Mesothelial cell of epicardium (in vitro differentiated cells): ENCODE data around the gene SURF2. TPM values are rescaled to one million over a fixed set of nuclear protein-coding genes. Genes with fewer than 3 reads are reported as not detected.

ENCODE experiments used
- DNase-seq, 2 experiments: peaks; one replicate each; pipeline ENCODE4 v3.0.0; 2021; ENCODE audit warnings: low spot score in 2 of 2; ENCODE audit not compliant: unreplicated experiment in 2 of 2
- H3K27ac Mint-ChIP-seq: 2 replicates; pipeline ENCODE4 v1.8.0; 2021; ENCODE audit warnings: mixed read lengths
- H3K27me3 Mint-ChIP-seq: 2 replicates; pipeline ENCODE4 v1.8.0; 2021; ENCODE audit warnings: low read depth, mixed read lengths
- H3K36me3 Mint-ChIP-seq: 2 replicates; pipeline ENCODE4 v1.8.0; 2021; ENCODE audit warnings: mixed read lengths
- H3K4me1 Mint-ChIP-seq: 2 replicates; pipeline ENCODE4 v1.8.0; 2021; ENCODE audit warnings: mixed read lengths
- H3K4me3 Mint-ChIP-seq: 2 replicates; pipeline ENCODE4 v1.8.0; 2021; ENCODE audit warnings: mild to moderate bottlenecking, moderate library complexity, mixed read lengths
- H3K9me3 Mint-ChIP-seq: 2 replicates; pipeline ENCODE4 v1.8.0; 2021; ENCODE audit warnings: mixed read lengths
- CTCF ChIP-seq: fragments of 200-600 bp; sonication (generic); IDR thresholded peaks from one replicate; pipeline ENCODE4 v1.5.0; 2021; ENCODE audit warnings: antibody characterized with exemption; ENCODE audit not compliant: unreplicated experiment
- total RNA-seq: library from RNA; stranded (reverse); gene quantifications from 3 replicates; pipeline ENCODE4 v1.2.1, GENCODE V29; 2021

Gene SURF2
- total RNA-seq, 1 donor from 2014 or later, result 12.1 TPM

GRCh38 chr9:133368249-133368881 is 12.0 kb downstream of the SURF2 start:
- Mint-ChIP-seq H3K9me3 (no peaks in the 10 kb centered on the region), H3K27ac (no peak overlapping the region), H3K4me1 (peaks cover 11% of the 10 kb centered on the region), H3K27me3 (no peaks in the 10 kb centered on the region), H3K4me3 (no peak overlapping the region), H3K36me3 (peaks cover 14% of the 10 kb centered on the region)
- no peak for TF ChIP-seq CTCF
- no peak for DNase-seq

- DNase-seq, result no peak
- no peak overlapping the region for H3K27ac Mint-ChIP-seq
- H3K9me3 Mint-ChIP-seq, result no peaks in the 10 kb centered on the region
- H3K4me1 Mint-ChIP-seq, result peaks cover 16% of the 10 kb centered on the region
- TF ChIP-seq CTCF, result no peak
- H3K27me3 Mint-ChIP-seq, result no peaks in the 10 kb centered on the region
- peaks cover 6% of the 10 kb centered on the region for H3K36me3 Mint-ChIP-seq
- H3K4me3 Mint-ChIP-seq, result no peak overlapping the region
Observed at GRCh38 chr9:133369422-133369821, 13.1 kb downstream of the SURF2 start.

GRCh38 chr9:133369933-133370332 is 13.6 kb downstream of the SURF2 start:
- H3K36me3 Mint-ChIP-seq, result peaks cover 6% of the 10 kb centered on the region
- peaks cover 21% of the 10 kb centered on the region for H3K4me1 Mint-ChIP-seq
- H3K9me3 Mint-ChIP-seq, result no peaks in the 10 kb centered on the region
- TF ChIP-seq CTCF, result no peak
- no peak overlapping the region for H3K27ac Mint-ChIP-seq
- no peak overlapping the region for H3K4me3 Mint-ChIP-seq
- H3K27me3 Mint-ChIP-seq, result no peaks in the 10 kb centered on the region
- DNase-seq, result no peak

- Mint-ChIP-seq H3K4me1 (peaks cover 23% of the 10 kb centered on the region), H3K4me3 (no peak overlapping the region), H3K9me3 (no peaks in the 10 kb centered on the region), H3K27ac (no peak overlapping the region), H3K27me3 (no peaks in the 10 kb centered on the region), H3K36me3 (peaks cover 2% of the 10 kb centered on the region)
- TF ChIP-seq CTCF, result no peak
- DNase-seq, result no peak
Observed at GRCh38 chr9:133370685-133371084, 14.3 kb downstream of the SURF2 start.

GRCh38 chr9:133371261-133371711 is 14.9 kb downstream of the SURF2 start:
- Mint-ChIP-seq H3K9me3 (no peaks in the 10 kb centered on the region), H3K4me3 (no peak overlapping the region)

More at GRCh38 chr9:133371261-133371711, 14.9 kb downstream of the SURF2 start:
- H3K27ac Mint-ChIP-seq, result no peak overlapping the region
- H3K27me3 Mint-ChIP-seq, result no peaks in the 10 kb centered on the region
- TF ChIP-seq CTCF, result no peak
- peaks cover 23% of the 10 kb centered on the region for H3K4me1 Mint-ChIP-seq
- peaks cover 2% of the 10 kb centered on the region for H3K36me3 Mint-ChIP-seq
- no peak for DNase-seq
